SK-N-MC (cell line): ENCODE results near the gene RUNX2.

ENCODE experiments used
- EZH2 ChIP-seq: fragments of 200-600 bp; sonication (generic); IDR thresholded peaks from one replicate; pipeline ENCODE4 v1.6.1; 2017; ENCODE audit warnings: antibody characterized with exemption
- FOXP2 ChIP-seq: optimal IDR thresholded peaks from 2 replicates; pipeline ENCODE3; 2011; ENCODE audit warnings: mild to moderate bottlenecking, moderate library complexity; ENCODE audit not compliant: insufficient read depth; ENCODE audit errors: extremely low read length, control extremely low read depth
- POLR2AphosphoS5 ChIP-seq: IDR thresholded peaks from 2 replicates; pipeline ENCODE4 v1.6.1; 2012; ENCODE audit warnings: mild to moderate bottlenecking, low read depth, low read length, borderline replicate concordance

- no peak for TF ChIP-seq EZH2
- TF ChIP-seq POLR2AphosphoS5: no peak
- no peak for TF ChIP-seq FOXP2
Observed at GRCh38 chr6:45566882-45567281, 238.8 kb downstream of the RUNX2 start.
